Measurements from ENCODE around the gene SLC27A4.

Gene SLC27A4

DNA sequence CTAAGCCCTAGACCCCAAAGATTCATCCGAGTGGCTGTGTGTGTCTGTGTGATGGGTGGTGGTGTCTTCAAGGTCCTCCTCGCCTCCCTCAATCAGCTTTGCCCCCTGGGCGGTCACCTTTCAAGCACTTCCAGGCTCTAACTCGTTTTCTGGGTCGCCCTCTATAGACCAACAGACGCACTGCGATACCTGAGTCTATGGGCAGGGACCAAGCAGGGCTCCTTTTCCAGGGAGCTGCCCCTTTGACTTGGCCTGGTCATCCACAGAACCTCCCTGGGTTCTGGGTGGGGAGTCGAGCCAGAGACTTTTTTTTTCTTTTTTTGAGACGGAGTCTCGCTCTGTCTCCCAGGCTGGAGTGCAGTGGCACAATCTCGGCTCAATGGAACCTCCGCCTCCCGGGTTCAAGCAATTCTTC is 1.1 kb downstream of the SLC27A4 start:
- CTCF ChIA-PET = interaction anchor here (0.5 to 1.3 kb wide), 11 partner anchors 14 to 354 kb away, joined by 3 to 11 read pairs (median 4); partner anchors contain the start of gene URM1
- peak; percentile 80 for DNase-seq (ENCODE audit: extremely low spot score)
- POLR2A ChIA-PET = interaction anchor here (0.6 to 1.3 kb wide), 6 partner anchors 11 to 213 kb away, joined by 3 to 9 read pairs (median 4); partner anchors contain the start of genes CERCAM, GOLGA2 and SWI5
- no peak for TF ChIP-seq FOXM1 (IDR thresholded peaks at IDR 0.05; ENCODE audit: borderline replicate concordance)
- TF ChIP-seq, protein P1, sequence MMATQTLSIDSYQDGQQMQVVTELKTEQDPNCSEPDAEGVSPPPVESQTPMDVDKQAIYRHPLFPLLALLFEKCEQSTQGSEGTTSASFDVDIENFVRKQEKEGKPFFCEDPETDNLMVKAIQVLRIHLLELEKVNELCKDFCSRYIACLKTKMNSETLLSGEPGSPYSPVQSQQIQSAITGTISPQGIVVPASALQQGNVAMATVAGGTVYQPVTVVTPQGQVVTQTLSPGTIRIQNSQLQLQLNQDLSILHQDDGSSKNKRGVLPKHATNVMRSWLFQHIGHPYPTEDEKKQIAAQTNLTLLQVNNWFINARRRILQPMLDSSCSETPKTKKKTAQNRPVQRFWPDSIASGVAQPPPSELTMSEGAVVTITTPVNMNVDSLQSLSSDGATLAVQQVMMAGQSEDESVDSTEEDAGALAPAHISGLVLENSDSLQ (IDR thresholded peaks at IDR 0.05) = no peak
- no peak for TF ChIP-seq NFRKB (IDR thresholded peaks at IDR 0.05)
- no peak for TF ChIP-seq HDGF (IDR thresholded peaks at IDR 0.05; ENCODE audit: borderline replicate concordance)
- TF ChIP-seq LEF1 (IDR thresholded peaks at IDR 0.05; ENCODE audit: borderline replicate concordance) = no peak
- no peak for TF ChIP-seq FOXK2 (IDR thresholded peaks at IDR 0.05)
- no peak for TF ChIP-seq TARDBP (IDR thresholded peaks at IDR 0.05)
- TF ChIP-seq CTBP1 (IDR thresholded peaks at IDR 0.05; ENCODE audit: borderline replicate concordance) = no peak

DNA sequence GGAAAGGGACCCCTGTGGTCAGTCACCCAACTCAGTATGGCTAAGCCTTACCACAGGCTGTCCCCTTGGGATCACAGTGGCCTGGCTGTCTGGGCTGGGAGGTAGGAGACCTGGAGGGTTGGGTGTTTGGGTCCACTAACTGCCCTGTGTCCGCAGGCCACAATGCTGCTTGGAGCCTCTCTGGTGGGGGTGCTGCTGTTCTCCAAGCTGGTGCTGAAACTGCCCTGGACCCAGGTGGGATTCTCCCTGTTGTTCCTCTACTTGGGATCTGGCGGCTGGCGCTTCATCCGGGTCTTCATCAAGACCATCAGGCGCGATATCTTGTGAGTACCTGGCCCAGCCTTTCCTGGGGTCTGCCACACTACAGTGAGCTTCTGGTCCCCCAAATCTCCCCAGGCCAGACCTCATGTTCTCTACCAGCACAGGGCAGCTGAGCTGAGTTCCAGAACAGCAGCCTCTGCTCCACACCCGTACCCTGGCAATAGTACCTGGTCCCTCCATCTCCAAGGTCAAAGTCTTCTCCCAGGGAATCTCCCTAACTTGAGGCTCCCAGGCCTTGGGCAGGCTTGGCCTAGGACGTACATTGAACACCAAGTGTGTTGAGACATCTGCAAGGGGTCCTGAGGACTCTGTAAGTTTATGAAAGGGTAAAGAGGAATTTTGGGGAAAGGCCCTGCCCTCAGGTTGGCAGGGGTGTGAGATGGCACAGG is 2.8 kb downstream of the SLC27A4 start:
- ChIA-PET POLR2A (no interaction called here), CTCF (no interaction called here)
- TF ChIP-seq SUZ12 (IDR thresholded peaks at IDR 0.05) (no peak), FOXM1 (IDR thresholded peaks at IDR 0.05; ENCODE audit: borderline replicate concordance) (no peak), ELF4 (IDR thresholded peaks at IDR 0.05) (no peak), BHLHE40 (IDR thresholded peaks at IDR 0.05; ENCODE audit: borderline replicate concordance) (no peak), HDGF (IDR thresholded peaks at IDR 0.05; ENCODE audit: borderline replicate concordance) (no peak), NFRKB (IDR thresholded peaks at IDR 0.05) (no peak), CTBP1 (IDR thresholded peaks at IDR 0.05; ENCODE audit: borderline replicate concordance) (no peak), ZNF384 (IDR thresholded peaks at IDR 0.05) (no peak), TARDBP (IDR thresholded peaks at IDR 0.05) (no peak), L3MBTL2 (conservative IDR thresholded peaks at IDR 0.05) (no peak), FOXK2 (IDR thresholded peaks at IDR 0.05) (no peak), FOXA1 (IDR thresholded peaks at IDR 0.05) (no peak), ARNT (IDR thresholded peaks at IDR 0.05) (no peak), LEF1 (IDR thresholded peaks at IDR 0.05; ENCODE audit: borderline replicate concordance) (no peak), SP1 (IDR thresholded peaks at IDR 0.05) (no peak)
- TF ChIP-seq, protein P1 (IDR thresholded peaks at IDR 0.05) = no peak
- no peak for DNase-seq (ENCODE audit: extremely low spot score)

DNA sequence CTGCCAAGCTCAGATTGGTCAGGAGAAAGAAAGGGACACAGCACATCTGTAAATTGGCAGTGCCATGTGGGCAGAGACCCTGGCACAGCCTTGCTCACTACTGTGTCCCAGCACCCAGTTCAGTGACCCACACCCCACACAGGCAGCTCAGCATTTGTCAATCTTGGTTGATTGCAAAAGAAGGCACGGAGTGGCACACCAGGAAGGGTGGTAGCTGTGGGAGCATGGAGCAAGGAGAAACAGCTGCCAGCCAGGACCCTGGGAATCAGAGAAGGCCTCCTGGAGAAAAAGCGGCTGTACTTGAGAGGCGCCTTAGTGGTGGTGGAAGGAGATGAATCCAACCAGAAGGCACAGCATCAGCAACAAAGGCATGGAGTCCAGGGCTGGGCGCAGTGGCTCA is 3.5 kb downstream of the SLC27A4 start:
- CTCF ChIA-PET = interaction anchor here (0.5 to 0.7 kb wide), 3 partner anchors 14 to 105 kb away, joined by 3 to 4 read pairs (median 3); no protein-coding TSS in a partner anchor

DNA sequence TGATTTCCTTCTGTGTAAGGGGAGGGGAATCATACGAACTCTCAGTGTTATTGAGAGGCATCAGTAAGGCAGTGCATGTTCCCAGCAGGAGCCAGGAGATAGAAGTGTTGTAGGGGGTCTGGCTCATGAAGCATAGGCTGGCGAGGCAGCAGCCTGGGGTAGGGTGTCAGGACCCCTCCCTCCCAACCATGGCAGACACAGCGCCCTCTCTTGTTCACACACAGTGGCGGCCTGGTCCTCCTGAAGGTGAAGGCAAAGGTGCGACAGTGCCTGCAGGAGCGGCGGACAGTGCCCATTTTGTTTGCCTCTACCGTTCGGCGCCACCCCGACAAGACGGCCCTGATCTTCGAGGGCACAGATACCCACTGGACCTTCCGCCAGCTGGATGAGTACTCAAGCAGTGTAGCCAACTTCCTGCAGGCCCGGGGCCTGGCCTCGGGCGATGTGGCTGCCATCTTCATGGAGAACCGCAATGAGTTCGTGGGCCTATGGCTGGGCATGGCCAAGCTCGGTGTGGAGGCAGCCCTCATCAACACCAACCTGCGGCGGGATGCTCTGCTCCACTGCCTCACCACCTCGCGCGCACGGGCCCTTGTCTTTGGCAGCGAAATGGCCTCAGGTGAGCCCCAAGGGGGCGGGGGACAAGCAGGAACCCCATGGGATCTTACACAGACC is 4.7 kb downstream of the SLC27A4 start:
- POLR2A ChIA-PET = no interaction called here
- TF ChIP-seq LEF1 (IDR thresholded peaks at IDR 0.05; ENCODE audit: borderline replicate concordance) (no peak), SP1 (IDR thresholded peaks at IDR 0.05) (no peak), TARDBP (IDR thresholded peaks at IDR 0.05) (no peak), FOXM1 (IDR thresholded peaks at IDR 0.05; ENCODE audit: borderline replicate concordance) (no peak), NFRKB (IDR thresholded peaks at IDR 0.05) (no peak), CTBP1 (IDR thresholded peaks at IDR 0.05; ENCODE audit: borderline replicate concordance) (no peak)
- TF ChIP-seq, protein P1 (IDR thresholded peaks at IDR 0.05) = no peak
- DNase-seq (ENCODE audit: extremely low spot score) = no peak
- CTCF ChIA-PET = no interaction called here

More for the DNA sequence above, 3.5 kb downstream of the SLC27A4 start:
- no peak for DNase-seq (ENCODE audit: extremely low spot score)
- TF ChIP-seq SUZ12 (IDR thresholded peaks at IDR 0.05) = no peak
- no peak for TF ChIP-seq CTBP1 (IDR thresholded peaks at IDR 0.05; ENCODE audit: borderline replicate concordance)
- TF ChIP-seq BHLHE40 (IDR thresholded peaks at IDR 0.05; ENCODE audit: borderline replicate concordance) = no peak
- TF ChIP-seq FOXA1 (IDR thresholded peaks at IDR 0.05) = no peak
- TF ChIP-seq FOXK2 (IDR thresholded peaks at IDR 0.05) = no peak
- TF ChIP-seq L3MBTL2 (conservative IDR thresholded peaks at IDR 0.05) = no peak
- TF ChIP-seq SP1 (IDR thresholded peaks at IDR 0.05) = no peak
- TF ChIP-seq ZNF384 (IDR thresholded peaks at IDR 0.05) = no peak
- no peak for TF ChIP-seq HDGF (IDR thresholded peaks at IDR 0.05; ENCODE audit: borderline replicate concordance)
- no peak for TF ChIP-seq LEF1 (IDR thresholded peaks at IDR 0.05; ENCODE audit: borderline replicate concordance)
- no peak for TF ChIP-seq ELF4 (IDR thresholded peaks at IDR 0.05)
- TF ChIP-seq FOXM1 (IDR thresholded peaks at IDR 0.05; ENCODE audit: borderline replicate concordance) = no peak
- no peak for TF ChIP-seq TARDBP (IDR thresholded peaks at IDR 0.05)
- POLR2A ChIA-PET = no interaction called here

DNA sequence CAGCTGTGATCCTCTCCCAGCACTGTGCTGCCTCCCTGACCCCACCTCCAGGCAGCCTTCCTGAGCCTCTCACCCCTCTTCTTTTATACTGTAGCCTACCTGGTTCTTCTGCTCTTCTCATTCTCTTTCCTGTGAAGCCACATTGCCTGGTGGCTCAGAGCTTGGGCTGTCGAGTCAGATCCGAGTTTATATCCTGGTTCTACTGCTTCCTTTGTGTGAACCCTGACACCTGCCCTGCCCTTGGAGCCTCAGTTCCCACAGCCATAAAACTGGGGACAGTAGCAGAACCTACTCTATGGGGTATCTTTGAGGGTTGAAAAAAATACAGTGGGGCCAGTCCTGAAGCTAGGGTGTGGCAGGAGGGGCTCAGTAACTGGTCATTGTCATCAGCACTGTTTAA is 8.8 kb downstream of the SLC27A4 start:
- POLR2A ChIA-PET = interaction anchor here (1.0 kb wide), 1 partner anchor 9 kb away, joined by 4 read pairs; the partner anchor contains the start of gene SLC27A4
- no peak for DNase-seq (ENCODE audit: extremely low spot score)

More for the DNA sequence above, 8.8 kb downstream of the SLC27A4 start:
- CTCF ChIA-PET = no interaction called here
- TF ChIP-seq ARNT (IDR thresholded peaks at IDR 0.05) (no peak), SP1 (IDR thresholded peaks at IDR 0.05) (no peak), FOXM1 (IDR thresholded peaks at IDR 0.05; ENCODE audit: borderline replicate concordance) (no peak), FOXK2 (IDR thresholded peaks at IDR 0.05) (no peak), BHLHE40 (IDR thresholded peaks at IDR 0.05; ENCODE audit: borderline replicate concordance) (no peak), LEF1 (IDR thresholded peaks at IDR 0.05; ENCODE audit: borderline replicate concordance) (no peak), ELF4 (IDR thresholded peaks at IDR 0.05) (no peak), NFRKB (IDR thresholded peaks at IDR 0.05) (no peak), CTBP1 (IDR thresholded peaks at IDR 0.05; ENCODE audit: borderline replicate concordance) (no peak), SUZ12 (IDR thresholded peaks at IDR 0.05) (no peak), ZNF384 (IDR thresholded peaks at IDR 0.05) (no peak), FOXA1 (IDR thresholded peaks at IDR 0.05) (no peak), TARDBP (IDR thresholded peaks at IDR 0.05) (no peak), L3MBTL2 (conservative IDR thresholded peaks at IDR 0.05) (no peak)
- TF ChIP-seq, protein P1 (IDR thresholded peaks at IDR 0.05) = no peak

All from HEK293T (cell line).